COR-L47 (cell line): Measurements from ENCODE around the gene PLVAP.
A peak's percentile ranks its signal among the peaks of the same experiment; 100 is the strongest.

Experiments
- DNase-seq: peaks from one replicate; lab custom pipeline; 2025; lab: John Stamatoyannopoulos, UW

PLVAP gene

GRCh38 chr19:17376935-17377600 is at the start of gene PLVAP:
PLVAP (minus strand) TSS chr19:17377342; CDS start chr19:17377288, 54 bp downstream.
- no peak for DNase-seq

DNA sequence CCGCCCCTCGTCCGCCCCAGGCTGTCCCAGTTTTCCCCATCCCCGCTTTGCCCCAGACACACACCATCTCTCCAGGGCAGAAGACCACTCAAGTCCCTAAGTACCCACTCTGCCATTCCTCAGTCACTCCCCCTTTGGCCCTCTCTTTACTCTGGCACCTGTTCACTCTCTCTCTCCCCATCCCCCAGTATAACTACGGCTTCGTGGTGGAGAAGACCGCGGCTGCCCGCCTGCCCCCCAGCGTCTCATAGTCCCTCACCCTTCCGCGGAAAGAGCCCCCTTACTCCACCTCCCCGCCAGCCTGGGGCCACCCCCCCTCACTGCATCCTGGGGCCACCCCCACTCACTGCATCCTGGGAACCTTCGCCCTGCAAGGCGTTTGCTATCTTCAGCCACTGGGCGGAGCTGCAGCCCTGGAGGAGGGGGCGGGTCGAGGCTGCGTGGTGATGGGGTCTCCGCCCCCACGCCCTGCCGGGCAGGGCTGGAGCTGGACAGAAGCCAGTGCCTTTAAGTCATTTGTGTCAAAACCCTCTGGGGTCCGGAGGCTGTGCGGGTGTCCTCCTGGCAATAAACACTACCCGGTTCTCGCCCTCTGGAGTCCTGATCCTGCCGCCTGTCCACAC is 47.7 kb upstream of the PLVAP start:
- DNase-seq = peak; percentile 71

- no peak for DNase-seq
Measured at GRCh38 chr19:17423429-17424208, 46.5 kb upstream of the PLVAP start.

GRCh38 chr19:17421942-17422341 is 44.8 kb upstream of the PLVAP start:
- DNase-seq = no peak

GRCh38 chr19:17420475-17420924 is 43.4 kb upstream of the PLVAP start:
- no peak for DNase-seq

DNA sequence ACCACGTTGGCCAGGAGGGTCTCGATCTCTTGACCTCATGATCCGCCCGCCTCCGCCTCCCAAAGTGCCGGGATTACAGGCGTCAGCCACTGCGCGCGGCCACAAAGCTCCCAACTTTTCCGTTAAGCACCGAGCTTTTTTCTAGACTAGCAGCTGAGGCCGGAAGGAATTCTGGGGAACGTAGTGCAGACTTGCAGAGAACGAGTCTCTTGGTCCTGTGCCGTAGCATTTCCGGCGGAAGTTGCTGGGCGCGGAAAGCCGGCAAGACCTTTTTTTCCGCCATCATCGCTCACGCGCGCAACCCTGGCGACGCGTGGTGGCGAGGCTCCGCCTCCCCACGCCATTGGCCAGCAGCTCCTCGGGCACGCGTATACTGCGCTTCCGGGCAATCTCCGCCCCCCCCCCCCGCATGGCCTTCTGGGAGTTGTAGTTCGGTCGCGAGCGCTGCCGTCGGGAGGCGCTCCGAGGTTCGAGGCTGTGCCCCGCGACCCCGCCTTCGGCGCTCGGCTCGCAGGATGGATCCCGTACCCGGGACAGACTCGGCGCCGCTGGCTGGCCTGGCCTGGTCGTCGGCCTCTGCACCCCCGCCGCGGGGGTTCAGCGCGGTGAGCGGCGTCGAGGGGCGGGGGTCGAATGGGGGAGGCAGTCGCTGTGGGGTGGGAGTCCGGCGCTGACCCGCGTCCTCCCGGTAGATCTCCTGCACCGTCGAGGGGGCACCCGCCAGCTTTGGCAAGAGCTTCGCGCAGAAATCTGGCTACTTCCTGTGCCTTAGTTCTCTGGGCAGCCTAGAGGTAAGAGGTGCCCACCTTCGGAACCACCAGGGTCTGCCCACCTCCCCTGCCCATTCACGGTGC is 42.7 kb upstream of the PLVAP start, which contains the start of gene MVB12A:
Gene MVB12A (plus strand): TSS at position 427 of the 854 bp plus-strand sequence. CDS start 89 bp downstream, at position 516.
- DNase-seq = peak; percentile 98

GRCh38 chr19:17419154-17419620 is 42.0 kb upstream of the PLVAP start:
- DNase-seq = no peak

GRCh38 chr19:17418710-17419109 is 41.6 kb upstream of the PLVAP start:
- DNase-seq = no peak

- DNase-seq = no peak
Measured at GRCh38 chr19:17415121-17415520, 38.0 kb upstream of the PLVAP start.

DNA sequence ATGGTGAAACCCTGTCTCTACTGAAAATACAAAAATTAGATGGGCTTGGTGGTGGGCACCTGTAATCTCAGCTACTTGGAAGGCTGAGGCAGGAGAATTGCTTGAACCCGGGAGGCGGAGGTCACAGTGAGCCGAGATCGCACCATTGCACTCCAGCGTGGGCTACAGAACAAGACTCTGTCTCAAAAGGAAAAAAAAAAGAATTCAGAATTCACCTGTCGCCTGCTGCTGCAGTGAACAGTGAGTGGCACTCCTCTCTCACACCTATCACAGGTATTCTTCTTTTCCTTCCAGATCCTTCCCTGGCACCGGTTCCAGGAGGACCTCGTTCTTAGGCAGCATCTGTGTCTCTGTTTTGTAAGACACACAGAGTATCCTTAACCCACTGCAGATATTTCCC is 37.0 kb upstream of the PLVAP start:
- no peak for DNase-seq

- no peak for DNase-seq
Measured at GRCh38 chr19:17411801-17412200, 34.7 kb upstream of the PLVAP start.

DNA sequence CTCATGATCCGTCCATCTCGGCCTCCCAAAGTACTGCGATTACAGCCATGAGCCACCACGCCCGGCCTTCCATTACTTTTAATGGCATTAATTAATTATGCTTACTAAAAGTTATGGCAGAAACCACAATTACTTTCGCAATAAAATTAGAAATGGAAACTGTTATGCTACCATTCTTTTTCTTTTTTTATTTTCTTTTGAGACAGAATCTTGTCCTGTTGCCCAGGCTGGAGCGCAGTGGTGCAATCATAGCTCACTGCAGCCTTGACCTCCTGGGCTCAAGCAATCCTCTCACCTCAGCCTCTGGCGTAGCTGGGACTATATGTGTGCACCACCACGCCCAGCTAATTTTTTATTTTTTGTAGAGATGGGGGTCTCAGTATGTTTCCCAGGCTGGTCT is 32.8 kb upstream of the PLVAP start:
- no peak for DNase-seq

- DNase-seq = no peak
Measured at GRCh38 chr19:17406887-17407196, 29.7 kb upstream of the PLVAP start.

GRCh38 chr19:17406046-17406886 is 29.1 kb upstream of the PLVAP start:
- DNase-seq = no peak

DNA sequence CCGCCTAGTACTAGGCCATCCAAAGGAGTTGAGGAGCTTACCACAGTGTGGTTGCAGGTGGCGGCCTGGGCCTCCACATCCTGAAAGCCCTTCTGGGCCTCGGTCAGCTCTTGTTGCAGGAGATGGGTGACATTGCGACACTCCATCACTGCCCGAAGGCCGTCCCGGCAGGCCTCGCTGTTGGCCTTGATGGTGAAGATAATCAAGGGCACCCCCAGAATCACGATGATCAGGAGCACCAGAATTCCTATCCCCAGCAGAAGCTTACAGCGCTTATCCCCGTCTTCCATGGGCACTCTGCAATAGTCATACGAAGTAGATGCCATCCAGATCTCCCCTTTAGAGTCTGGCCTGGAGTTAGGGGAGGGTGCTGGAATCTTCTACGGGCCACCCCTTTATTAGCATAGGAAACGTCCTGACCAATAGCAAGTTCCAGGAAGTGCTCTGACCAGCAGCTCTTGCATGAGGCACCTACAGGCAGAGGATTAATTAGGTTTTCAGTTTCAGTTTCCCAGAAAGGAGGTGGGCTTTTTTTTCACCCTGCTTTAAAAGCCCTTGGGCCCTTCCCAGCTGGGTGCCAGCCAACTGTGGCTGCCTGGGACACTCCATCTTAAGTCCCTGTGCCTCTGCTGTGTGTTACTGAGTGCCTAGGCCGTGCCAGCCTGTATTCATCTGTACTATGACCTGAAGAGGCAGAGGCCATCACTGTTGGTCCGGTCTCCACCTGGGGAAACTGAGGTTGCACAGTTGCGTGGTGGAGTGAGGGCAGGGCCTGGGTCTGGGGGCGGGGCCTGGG is 28.3 kb upstream of the PLVAP start, which contains the start of gene BST2:
Gene BST2 (minus strand): TSS at position 381 of the 796 bp plus-strand sequence. CDS start 55 bp downstream, at position 326.
- no peak for DNase-seq

- no peak for DNase-seq
Measured at GRCh38 chr19:17404621-17405249, 27.6 kb upstream of the PLVAP start.

DNA sequence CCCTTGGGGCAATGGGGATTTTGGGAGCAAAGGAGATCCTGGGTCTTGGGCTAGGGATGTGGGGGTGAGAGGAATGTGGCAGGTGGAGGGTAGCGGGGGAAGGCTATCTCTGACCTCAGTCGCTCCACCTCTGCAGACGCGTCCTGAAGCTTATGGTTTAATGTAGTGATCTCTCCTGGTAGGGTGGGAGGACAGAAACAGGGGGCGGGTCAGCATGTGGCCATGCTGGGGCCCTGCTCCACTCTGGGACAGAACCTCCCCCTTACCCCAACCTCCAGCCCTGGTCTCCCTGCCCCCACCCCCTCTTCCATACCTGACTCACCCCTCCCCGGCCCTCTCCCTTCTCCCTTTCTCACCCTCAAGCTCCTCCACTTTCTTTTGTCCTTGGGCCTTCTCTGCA is 26.9 kb upstream of the PLVAP start:
- DNase-seq = no peak

DNA sequence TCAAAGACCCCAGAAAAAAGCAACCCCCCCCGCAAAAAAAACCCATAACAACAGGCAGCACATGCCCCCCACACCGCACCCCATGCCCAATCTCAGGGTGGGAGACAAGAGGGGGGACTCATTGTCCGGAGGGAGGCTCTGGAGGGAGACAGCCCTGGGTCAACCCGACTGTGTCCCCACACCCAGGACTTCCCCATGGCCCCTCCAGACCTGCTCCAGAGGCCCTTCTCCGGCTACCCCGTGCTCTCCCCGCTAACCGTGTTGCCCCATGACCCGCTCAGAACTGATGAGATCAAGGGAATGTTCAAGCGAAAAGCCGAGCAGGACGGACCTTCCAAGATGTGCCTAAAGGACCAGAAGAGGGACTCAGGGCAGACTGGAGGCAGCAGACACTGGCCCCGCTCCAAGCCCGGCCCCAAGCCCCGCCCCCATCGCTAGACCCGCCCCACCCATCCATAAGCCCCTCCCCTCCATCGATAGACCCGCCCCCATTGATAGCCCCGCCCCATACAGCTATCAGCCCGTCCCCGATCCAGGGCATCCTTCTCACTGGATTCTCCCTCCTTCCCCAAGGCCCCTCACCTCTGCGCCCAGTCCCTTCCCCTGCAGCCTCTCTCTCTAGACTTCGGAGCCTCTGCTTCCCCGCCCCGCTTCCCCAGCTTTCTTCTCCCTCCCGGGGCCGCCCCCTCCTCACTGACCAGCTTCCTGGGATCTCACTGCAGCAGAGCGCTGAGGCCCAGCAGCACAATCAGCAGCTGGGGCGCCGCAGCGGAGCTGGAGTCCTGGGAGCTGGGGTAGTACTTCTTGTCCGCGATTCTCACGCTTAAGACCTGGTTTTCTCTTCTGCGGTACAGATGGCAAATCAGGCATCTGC is 26.1 kb upstream of the PLVAP start:
- no peak for DNase-seq

- DNase-seq = no peak
Measured at GRCh38 chr19:17401628-17402027, 24.5 kb upstream of the PLVAP start.
